ENCODE measurements around the gene MAP2K7. TPM values are rescaled to one million over a fixed set of nuclear protein-coding genes. Genes with fewer than 3 reads are reported as not detected.

The MAP2K7 gene
- total RNA-seq, 1 donor from 2014 or later, result 38.6 TPM

DNA sequence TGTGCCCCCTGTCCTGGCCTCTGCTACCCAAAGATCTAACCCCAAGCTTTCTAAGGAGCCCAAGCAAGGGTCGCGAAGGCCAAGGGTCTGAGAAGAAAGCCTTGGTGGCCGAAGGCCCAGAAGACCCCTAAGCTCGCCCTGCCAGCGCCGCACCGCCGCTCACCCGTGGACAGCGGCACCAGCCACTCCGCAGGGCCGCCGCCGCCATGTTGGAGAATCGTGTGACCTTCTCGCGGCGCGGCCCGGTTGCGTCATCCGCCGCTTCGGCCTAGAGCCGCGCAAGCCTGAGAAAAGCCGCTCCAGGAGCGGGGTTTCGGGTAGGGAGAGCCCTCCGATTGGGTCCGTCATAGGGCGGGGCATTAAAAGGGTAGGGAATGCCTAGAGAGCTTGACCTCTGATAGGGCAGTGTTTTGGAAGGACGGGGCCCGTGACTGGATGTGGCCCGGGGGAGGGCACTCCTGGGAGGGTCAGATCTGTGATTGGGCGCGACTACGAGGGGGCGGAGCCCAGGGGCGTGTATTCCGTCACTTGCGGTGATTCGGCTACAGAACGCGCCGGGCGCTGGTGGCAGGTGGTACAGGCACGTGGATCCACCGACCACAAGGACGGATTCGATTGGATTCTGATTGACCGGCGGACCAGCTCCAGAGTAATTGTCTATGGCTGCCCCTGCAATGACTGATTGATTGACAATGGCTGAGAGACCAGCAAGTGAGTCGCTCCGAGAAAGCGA, 39.9 kb downstream of the MAP2K7 start, which contains the start of gene TIMM44:
TIMM44 (minus strand) TSS at position 223 of the 733 bp plus-strand sequence; CDS start at position 208, 15 bp downstream.
- intact Hi-C loops (cut with DNase I), result no loop called here
- TF ChIP-seq, protein P1, sequence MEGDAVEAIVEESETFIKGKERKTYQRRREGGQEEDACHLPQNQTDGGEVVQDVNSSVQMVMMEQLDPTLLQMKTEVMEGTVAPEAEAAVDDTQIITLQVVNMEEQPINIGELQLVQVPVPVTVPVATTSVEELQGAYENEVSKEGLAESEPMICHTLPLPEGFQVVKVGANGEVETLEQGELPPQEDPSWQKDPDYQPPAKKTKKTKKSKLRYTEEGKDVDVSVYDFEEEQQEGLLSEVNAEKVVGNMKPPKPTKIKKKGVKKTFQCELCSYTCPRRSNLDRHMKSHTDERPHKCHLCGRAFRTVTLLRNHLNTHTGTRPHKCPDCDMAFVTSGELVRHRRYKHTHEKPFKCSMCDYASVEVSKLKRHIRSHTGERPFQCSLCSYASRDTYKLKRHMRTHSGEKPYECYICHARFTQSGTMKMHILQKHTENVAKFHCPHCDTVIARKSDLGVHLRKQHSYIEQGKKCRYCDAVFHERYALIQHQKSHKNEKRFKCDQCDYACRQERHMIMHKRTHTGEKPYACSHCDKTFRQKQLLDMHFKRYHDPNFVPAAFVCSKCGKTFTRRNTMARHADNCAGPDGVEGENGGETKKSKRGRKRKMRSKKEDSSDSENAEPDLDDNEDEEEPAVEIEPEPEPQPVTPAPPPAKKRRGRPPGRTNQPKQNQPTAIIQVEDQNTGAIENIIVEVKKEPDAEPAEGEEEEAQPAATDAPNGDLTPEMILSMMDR (IDR thresholded peaks at IDR 0.05), result no peak

DNA sequence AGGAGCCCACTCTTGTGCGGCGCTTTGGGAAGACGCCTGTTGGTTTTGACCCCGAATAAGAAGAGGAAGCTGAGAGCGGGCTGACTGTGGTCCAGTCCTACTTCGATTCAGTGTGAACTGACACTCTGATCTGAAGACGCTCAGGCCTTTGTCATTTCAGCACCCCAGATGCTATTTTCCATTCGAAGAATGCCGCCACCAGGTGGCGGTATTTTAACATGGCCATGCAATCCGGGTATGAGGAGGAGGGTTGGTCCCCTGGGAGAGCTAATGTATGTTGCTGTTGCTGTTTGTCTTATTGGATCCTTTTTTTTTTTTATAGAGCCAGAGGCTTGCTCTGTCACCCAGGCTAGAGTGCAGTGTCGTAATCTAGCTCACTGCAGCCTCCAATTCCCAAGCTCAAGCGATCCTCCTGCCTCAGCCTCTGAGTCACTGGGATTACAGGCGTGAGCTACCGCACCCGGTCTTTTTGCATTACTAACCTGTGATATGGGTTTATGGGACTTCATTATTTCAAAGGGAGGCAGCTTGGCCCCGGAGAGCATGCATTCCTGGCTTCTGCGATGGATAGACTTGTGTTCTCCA, 40.6 kb downstream of the MAP2K7 start:
- ATAC-seq (peak; percentile 75 to 83), DNase-seq (peak; percentile 87)
- H3K27me3 ChIP-seq (ENCODE audit: low read depth), result no peaks in the 10 kb centered on the region
- TF ChIP-seq, protein P1 (IDR thresholded peaks at IDR 0.05), result peak; percentile 83
- H3K4me1 ChIP-seq, result peaks cover 14% of the 10 kb centered on the region
- H3K9me3 ChIP-seq, result no peaks in the 10 kb centered on the region
- peaks cover 17% of the 10 kb centered on the region for H3K36me3 ChIP-seq
- peak overlapping the region; percentile 95 for H3K4me3 ChIP-seq
- H3K27ac ChIP-seq, result peak overlapping the region; percentile 98
- intact Hi-C loops (cut with DNase I), result no loop called here

More for the DNA sequence above, 39.9 kb downstream of the MAP2K7 start, which contains the start of gene TIMM44:
- ATAC-seq (peak; percentile 99), DNase-seq (peak; percentile 99)
- H3K4me3 ChIP-seq, result peak within 1 kb of the TSS; percentile 95
- H3K9me3 ChIP-seq, result no peaks in the 10 kb centered on the region
- H3K27me3 ChIP-seq (ENCODE audit: low read depth), result no peaks in the 10 kb centered on the region
- H3K4me1 ChIP-seq, result peaks cover 14% of the 10 kb centered on the region
- peak within 1 kb of the TSS; percentile 98 for H3K27ac ChIP-seq
- peaks cover 24% of the 10 kb centered on the region for H3K36me3 ChIP-seq

DNA sequence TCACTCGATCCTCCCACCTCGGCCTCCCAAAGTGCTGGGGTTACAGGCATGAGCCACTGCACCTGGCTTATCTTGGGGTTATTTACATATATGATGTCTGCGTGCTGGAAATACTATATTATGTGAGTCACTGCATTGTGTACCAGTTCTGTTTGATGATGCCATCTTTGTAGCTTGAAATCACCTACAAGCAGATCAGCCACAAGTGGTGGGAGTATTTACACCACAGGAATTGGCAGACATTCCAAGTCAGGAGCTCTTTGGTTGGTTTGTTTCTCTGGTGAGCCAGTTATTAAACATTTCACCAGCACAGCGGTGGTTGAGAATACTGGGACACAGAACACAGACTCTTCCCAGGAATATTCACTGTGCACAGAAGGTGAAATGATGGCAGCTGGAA, 44.3 kb downstream of the MAP2K7 start:
- Histone ChIP-seq H3K4me1 (peaks cover 12% of the 10 kb centered on the region), H3K27ac (no peak overlapping the region), H3K36me3 (no peaks in the 10 kb centered on the region), H3K4me3 (no peak overlapping the region), H3K27me3 (ENCODE audit: low read depth) (no peaks in the 10 kb centered on the region), H3K9me3 (no peaks in the 10 kb centered on the region)
- DNase-seq (no peak), ATAC-seq (no peak)
- TF ChIP-seq, protein P1 (IDR thresholded peaks at IDR 0.05), result no peak
- intact Hi-C loops (cut with DNase I), result no loop called here

- peak; percentile 58 to 63 for ATAC-seq
Observed at GRCh38 chr19:7953060-7953459, 49.4 kb downstream of the MAP2K7 start.

GRCh38 chr19:7953576-7953975, 49.9 kb downstream of the MAP2K7 start:
- Histone ChIP-seq H3K9me3 (no peaks in the 10 kb centered on the region), H3K4me3 (no peak overlapping the region), H3K27me3 (ENCODE audit: low read depth) (no peaks in the 10 kb centered on the region), H3K27ac (no peak overlapping the region), H3K36me3 (peaks cover 7% of the 10 kb centered on the region), H3K4me1 (peaks cover 12% of the 10 kb centered on the region)
- DNase-seq, result no peak
- intact Hi-C loops (cut with DNase I), result no loop called here
- TF ChIP-seq, protein P1 (IDR thresholded peaks at IDR 0.05), result no peak
- ATAC-seq, result no peak

More at GRCh38 chr19:7953060-7953459, 49.4 kb downstream of the MAP2K7 start:
- H3K9me3 ChIP-seq, result no peaks in the 10 kb centered on the region
- no peak for DNase-seq
- peaks cover 6% of the 10 kb centered on the region for H3K36me3 ChIP-seq
- intact Hi-C loops (cut with DNase I), result no loop called here
- H3K27me3 ChIP-seq (ENCODE audit: low read depth), result no peaks in the 10 kb centered on the region
- H3K4me1 ChIP-seq, result peaks cover 12% of the 10 kb centered on the region
- TF ChIP-seq, protein P1 (IDR thresholded peaks at IDR 0.05), result no peak
- no peak overlapping the region for H3K27ac ChIP-seq
- H3K4me3 ChIP-seq, result no peak overlapping the region
